ENCODE results near the gene CD180. TPM values are rescaled to one million over a fixed set of nuclear protein-coding genes. Genes with fewer than 3 reads are reported as not detected.
"Not testable (repeated sequence)": the region's sequence is repeated elsewhere in the genome, so short reads cannot be mapped to it uniquely, and the experiment has no call there.

Gene CD180
- polyA plus RNA-seq, 3 donors = 0.50 to 0.86 (median 0.68) TPM

DNA sequence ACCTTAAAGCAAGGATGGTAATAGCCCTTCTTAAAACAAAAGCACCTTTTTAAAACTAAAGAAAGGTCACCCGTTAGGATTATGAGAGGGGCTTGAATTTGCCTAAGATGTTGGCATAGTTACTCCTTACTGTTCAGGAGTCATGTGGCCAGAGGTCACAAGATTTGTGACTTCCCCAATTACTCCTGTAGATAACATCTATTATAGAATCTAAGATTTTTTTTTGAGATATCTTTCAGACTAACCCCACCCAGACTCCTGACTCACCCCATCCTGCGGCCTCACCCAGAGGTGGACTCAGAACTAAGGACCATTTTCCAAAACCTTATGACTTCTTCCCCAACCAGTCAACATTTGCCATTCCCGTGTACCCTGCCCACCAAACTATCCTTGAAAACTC lies 2.4 kb downstream of the CD180 start:
- no peak for DNase-seq (ENCODE audit: extremely low read depth in 1 of 11, low read depth in 9 of 11, low spot score in 4 of 11)

DNA sequence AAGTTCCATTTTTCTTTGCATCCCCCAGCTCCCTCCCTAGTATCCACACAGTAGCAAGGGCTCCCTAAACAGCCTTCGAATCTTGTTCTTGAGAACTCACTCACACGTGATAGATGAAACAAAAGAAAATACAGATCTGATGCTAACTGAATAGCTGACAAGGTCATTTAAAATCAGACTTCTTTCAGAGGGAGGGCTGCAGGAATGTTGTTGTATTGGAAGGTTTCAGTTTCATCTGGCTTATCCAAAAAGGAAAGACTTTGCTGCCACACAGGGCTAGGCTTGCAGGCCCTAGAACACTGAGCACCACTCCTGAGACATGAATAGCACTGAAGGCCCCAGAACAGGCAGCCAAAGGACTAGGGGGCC lies 3.2 kb downstream of the CD180 start:
- no peak for DNase-seq (ENCODE audit: extremely low read depth in 1 of 11, low read depth in 9 of 11, low spot score in 4 of 11)

DNA sequence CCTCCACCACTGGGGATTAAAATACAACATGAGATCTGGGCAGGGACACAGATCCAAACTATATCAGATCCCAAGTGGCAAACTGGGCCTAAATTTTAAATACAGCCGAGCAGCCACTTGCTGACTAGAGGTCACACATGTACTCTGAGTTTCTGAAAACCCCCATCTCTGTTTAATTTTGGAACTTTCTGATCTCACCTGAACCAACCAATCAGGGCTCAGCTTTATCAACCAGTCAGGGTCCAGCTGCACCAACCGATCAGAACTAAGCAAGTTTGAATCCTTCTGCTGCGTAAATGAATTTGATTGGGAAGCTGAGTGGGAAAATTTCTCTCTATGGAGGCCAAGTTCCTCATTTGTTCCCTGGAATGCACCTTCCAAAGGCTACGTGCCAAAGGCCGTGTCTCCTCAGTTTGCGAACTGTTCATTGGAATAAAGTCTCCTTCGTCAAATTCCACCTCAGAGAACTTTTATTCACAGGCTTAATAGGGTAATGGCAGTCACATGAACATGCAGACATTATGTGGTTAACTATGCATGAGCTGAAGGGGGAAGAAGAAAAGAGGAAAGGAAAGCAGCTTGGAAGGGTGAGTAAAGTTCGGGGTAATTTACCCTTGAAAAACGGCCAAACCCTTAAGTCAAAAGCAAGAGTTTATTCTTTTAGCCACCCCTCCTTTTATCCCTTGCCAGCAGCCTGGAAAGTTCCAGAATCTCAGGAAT lies 3.7 kb downstream of the CD180 start:
- DNase-seq (ENCODE audit: extremely low read depth in 1 of 11, low read depth in 9 of 11, low spot score in 4 of 11) = no peak

DNA sequence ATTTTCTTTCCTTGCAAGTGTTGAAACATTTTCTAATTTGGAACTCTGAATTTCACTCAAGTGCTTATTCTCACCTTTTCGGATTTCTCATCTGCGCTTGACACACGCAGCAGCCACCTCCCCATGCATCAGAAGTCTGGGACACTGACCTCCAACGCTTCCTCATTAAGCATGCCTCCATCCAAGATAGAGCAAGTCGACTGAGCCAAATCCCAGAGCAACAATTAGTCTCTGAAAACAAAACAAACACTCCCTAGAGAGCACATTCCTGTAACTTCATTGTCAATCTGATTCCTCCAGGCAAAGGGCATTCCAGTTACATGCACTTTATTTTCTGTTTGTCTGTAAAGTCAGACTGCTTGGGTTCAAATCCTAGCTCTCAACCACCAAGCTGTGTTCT lies 5.7 kb downstream of the CD180 start:
- no peak for DNase-seq (ENCODE audit: extremely low read depth in 1 of 11, low read depth in 9 of 11, low spot score in 4 of 11)

DNA sequence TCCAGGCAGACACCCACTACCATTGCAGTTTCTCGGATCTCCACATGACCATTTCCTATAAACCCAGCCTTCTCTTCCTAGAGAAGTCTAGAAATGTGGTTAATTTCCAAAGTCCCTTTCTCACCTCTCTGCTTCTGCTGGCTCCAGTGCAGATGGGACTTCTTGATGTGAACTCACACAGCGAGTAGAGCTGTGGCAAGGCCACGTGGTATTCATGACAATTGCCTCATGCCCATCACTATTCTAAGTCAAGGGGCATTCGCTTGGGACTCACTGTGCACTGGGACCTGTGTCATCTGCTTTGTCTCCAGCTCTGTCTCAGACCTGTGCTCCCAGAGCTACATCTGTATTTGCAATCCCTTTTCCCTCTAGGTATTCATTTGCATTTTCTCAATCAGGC lies 6.2 kb downstream of the CD180 start:
- no peak for DNase-seq (ENCODE audit: extremely low read depth in 1 of 11, low read depth in 9 of 11, low spot score in 4 of 11)

DNA sequence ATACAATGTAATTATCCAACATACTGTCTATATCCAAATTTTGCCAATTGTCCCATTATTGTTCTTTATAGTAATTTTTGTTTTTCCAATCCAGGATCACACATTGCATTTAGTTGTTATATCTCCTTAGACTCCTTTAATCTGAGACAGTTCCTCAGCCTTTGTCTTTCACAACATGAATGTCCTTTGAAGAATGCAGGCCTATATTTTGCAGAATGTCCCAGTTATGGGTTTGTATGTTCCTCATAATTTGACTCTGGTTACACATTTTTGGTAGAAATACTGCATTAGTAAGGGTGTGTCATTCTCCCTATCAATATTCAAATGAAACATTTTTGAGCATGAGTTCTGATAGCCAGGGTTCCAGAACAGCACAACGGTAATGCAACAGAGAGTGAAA lies 6.7 kb downstream of the CD180 start:
- DNase-seq (ENCODE audit: extremely low read depth in 1 of 11, low read depth in 9 of 11, low spot score in 4 of 11) = no peak

DNA sequence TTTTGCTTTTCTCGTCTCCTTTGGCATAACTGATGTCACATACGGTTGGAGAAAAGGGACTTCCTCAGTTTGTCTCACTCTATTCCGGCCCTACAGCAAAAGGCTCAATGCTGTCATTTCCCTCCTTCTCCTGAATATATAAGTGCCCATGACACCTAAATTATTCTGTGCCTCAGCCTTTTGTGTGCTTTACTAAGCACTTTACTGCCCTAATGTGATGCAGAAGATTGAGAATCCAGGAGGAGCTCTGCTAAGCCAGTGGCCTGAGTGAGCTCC lies 7.6 kb downstream of the CD180 start:
- no peak for DNase-seq (ENCODE audit: extremely low read depth in 1 of 11, low read depth in 9 of 11, low spot score in 4 of 11)

DNA sequence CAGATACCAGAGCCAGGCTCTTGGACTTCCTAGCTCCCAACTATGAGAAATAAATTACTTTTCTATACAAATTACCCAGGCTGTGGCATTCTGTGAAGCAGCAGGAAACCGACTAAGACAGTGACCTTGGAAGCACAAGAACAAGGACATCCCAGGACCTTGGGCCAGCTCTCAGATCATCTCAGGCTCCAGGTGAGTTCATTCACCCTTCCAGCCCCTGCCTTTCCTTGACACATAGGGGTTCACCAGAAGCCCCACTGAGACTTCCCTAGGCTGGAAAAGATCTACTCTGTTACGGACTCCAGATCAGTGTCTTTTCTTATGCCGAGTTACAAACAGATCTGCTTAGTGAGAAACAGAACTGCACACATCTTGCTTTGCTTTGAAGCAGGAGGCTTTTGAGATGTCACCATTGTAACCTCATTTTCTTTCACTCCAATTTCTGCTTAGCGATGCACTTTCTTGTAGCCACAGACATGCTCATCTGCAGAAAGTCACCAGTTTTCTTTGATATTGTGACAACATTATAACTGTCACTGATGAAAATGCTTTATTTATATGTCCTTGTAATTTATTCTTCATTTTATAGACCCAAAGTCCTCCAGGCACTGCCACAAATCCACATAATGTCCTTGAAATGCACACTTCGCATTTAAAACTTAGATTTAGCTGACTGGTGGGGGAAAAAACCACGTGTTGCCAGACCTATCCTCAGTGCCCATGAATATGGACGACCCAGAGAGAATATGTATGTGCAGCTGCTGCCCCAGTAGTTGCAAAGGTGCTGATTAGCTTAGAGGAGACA lies 8.1 kb downstream of the CD180 start:
- no peak for DNase-seq (ENCODE audit: extremely low read depth in 1 of 11, low read depth in 9 of 11, low spot score in 4 of 11)

DNA sequence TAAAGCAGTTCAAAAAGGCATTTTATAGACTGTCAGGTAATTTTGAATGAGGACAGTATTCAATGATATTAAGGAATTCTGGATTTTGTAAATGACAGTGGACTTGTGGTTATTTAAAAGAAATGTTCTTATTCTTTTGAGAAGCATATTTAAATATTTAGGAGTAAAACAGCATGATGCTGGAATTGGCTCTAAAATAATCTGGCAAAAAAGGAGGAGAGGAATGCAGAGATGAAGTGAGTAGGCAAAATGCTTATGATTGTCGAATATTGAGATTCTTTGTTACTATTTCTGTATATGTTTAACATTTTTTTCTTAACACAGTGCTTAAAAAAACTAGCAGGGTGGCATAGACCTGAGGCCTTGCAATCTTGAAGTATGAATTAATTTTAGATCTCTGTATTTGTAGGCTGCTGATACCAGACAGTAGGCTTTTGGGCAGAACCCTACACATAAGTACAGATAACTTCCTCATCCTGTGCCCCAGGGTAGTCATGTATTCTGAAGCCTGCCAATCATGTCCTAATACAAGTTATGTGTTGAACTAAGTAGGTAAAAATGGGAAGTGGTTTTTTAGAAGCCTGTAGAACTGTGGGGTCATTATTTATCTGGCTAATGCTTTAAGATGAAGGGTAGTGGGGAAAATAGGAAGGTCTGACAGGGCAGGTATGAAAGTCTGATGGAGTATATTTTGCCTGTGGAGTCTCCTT lies 9.4 kb downstream of the CD180 start:
- DNase-seq (ENCODE audit: extremely low read depth in 1 of 11, low read depth in 9 of 11, low spot score in 4 of 11) = no peak

DNA sequence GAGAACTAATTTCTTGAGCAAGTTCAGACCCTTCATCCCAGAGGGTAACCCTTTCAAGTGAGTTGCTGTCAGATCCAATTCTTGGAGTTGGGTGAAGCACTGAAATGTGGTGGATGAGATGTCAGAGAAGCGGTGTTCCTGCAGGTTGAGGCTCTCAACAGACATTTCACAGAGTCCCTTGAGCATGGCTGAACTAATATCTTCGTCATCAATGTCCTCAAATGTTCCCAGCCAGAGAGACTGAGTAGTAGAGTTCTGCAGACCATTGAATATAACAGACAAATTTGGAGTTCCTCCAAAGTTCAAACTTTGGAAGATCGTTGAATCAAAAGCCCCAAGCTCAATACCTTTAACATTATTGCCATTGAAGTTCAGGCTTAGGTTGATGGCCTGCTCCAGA lies 12.7 kb downstream of the CD180 start:
- DNase-seq (ENCODE audit: extremely low read depth in 1 of 11, low read depth in 9 of 11, low spot score in 4 of 11) = no peak

DNA sequence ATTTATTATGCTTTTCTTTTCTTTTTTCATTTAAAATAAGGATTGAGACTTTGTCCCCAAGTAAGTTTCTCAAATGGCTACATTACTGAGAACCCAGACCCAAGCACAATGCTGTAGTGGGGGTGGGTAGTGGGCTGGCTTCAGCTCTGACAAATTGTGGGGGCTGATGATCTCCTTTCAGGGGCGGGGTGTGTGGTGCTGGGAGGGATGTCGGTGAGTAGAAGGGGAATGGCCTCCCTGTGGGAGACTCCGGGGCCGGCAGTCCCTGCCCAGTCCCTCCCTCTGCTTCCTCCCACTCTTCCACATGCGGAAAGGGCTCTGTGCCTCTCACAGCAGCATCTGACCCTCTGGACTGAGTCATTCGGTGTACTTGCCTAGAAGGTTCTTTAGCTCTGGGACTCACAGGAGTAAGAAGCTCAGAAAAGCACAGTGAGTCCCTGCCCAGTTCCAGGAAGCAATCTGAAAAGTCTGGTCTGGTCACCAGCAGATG lies 14.3 kb downstream of the CD180 start:
- DNase-seq (ENCODE audit: extremely low read depth in 1 of 11, low read depth in 9 of 11, low spot score in 4 of 11) = no peak

DNA sequence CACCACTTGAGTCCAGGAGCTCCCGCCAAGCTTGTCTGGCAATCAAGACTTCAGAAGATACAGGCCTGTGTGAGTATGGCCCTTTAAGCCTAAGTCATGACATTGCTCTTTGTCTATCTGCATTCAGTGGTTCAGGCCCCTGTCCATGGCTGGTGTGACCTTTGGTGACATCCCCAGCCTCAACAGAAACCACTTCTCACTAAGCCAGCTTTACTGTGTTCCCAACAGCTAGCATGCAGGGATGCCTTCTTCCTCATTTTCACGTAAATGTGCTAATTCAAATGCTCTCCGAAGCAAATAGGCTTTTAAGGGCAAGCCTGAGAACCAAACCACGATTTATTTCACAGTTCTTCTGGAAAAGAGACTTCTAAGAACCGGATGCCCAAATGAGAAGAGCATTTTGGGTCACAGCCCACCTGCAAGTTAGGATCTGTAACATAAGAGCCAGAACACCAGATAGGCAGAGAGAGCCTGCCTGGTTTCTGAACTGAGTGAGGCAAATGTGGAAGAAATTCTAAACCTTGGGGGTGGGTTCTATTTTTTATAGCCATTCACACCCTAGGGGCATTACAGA lies 14.9 kb downstream of the CD180 start:
- DNase-seq (ENCODE audit: extremely low read depth in 1 of 11, low read depth in 9 of 11, low spot score in 4 of 11) = no peak

DNA sequence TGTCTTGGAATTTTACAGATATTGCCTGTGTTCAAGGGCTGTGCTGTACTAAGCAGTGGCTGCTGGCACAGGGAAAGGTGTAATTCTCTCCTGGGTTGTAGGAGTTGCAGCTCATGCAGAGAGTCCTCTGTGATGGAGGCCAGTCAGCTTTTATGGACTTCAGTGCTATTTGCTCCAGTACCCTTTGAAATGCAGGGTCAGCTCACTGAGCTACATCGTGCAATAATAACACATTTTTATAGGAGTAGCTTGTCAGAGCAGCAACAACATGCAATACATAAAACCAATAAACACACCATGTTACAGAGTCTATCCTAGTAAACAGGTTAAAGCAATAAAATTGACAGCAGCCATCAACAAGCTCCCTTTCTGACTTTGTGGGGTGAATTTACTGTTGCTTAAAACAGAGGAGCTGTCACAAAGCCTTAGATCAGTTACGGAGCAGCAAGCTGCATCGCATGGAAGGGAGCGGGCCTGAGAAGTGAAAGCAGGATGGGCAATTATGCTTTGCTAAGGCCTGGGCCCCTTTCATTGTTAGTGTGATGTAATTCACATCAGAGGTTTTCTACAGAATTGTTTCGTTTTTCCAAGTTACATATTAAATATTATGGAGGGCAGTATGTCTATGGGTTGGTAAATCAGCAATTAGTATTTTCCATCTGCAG lies 16.8 kb downstream of the CD180 start:
- DNase-seq (ENCODE audit: extremely low read depth in 1 of 11, low read depth in 9 of 11, low spot score in 4 of 11) = peak in 1 of 11 donors; percentile 22

DNA sequence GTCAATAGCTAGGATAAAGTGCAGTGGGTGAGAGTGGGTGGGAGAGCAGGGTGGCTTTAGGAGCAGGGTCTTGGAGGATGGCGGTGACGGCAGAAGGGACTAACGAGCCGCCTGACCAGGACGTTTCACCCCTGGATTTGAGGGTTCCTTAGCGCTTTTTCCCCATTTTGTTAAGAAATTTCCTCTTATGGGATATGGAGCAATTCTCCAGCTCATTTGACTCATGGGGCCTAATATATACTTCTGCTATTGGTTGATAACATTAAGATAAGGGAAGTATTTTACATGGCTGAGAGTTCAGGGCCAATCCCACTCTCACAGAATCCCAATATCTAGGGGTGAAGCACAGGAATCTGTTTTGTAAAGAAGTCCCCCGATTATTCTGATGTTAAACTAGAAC lies 17.6 kb downstream of the CD180 start:
- DNase-seq (ENCODE audit: extremely low read depth in 1 of 11, low read depth in 9 of 11, low spot score in 4 of 11) = no peak

DNA sequence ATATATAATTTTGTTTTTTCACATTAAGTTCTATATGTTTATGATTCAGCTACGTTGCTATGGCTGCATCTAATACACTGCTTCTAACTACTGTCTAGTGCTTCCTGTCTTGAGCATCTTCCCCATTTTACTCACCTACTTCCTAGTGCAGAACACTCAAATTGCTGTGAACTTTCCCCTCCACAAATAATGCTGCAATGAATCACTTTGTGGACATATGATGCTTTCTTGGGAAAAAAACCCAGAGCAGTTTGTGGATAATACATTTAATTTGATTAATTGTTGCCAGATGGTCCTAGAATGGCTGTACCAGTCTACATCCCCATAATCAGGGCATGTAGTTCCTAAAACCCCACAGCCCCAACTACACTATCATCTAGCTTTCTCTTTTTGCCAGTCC lies 18.5 kb downstream of the CD180 start:
- DNase-seq (ENCODE audit: extremely low read depth in 1 of 11, low read depth in 9 of 11, low spot score in 4 of 11) = no peak

DNA sequence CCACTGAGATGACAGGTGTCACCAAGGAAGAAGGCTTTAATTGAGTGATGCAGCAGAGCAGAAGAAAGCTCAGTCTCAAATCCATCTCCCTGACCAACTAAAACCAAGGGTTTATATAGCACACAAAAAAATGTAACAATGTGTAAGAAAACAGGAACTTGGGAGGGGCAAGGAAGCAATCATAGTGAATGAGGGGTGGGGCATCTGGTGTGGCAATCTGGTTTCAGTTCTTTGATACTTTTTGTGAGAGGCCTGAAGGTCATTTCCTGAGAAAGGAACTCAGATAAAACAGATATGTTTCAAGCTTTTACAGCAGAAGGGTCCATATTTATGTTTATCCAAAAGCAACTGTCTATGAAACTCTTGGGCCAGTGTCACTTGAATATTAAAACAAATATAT lies 19.7 kb downstream of the CD180 start:
- DNase-seq (ENCODE audit: extremely low read depth in 1 of 11, low read depth in 9 of 11, low spot score in 4 of 11) = no peak

DNA sequence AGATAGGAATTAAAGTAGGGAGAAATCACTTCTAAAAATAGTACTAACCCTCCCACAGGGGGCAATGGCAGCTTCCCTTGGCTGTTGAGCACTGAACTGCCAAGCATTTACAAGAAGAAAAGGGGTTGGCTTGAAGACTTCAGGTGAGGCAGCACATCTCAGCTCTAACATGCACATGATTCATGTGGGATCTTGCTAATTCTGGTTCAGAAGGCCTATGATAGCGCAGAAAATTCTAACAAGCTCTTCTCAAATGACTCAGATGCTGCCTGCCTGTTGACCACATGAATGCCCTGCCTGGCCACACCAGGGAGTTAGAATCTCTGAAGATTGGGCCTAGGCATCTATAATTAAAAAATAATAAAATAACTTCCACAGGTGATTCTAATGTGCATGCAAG lies 22.6 kb downstream of the CD180 start:
- no peak for DNase-seq (ENCODE audit: extremely low read depth in 1 of 11, low read depth in 9 of 11, low spot score in 4 of 11)

DNA sequence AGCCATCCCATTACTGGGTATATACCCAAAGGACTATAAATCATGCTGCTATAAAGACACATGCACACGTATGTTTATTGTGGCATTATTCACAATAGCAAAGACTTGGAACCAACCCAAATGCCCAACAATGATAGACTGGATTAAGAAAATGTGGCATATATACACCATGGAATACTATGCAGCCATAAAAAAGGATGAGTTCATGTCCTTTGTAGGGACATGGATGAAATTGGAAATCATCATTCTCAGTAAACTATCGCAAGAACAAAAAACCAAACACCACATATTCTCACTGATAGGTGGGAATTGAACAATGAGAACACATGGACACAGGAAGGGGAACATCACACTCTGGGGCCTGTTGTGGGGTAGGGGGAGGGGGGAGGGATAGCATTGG lies 23.2 kb downstream of the CD180 start:
- not testable (repeated sequence) for DNase-seq (ENCODE audit: extremely low read depth in 1 of 11, low read depth in 9 of 11, low spot score in 4 of 11)

DNA sequence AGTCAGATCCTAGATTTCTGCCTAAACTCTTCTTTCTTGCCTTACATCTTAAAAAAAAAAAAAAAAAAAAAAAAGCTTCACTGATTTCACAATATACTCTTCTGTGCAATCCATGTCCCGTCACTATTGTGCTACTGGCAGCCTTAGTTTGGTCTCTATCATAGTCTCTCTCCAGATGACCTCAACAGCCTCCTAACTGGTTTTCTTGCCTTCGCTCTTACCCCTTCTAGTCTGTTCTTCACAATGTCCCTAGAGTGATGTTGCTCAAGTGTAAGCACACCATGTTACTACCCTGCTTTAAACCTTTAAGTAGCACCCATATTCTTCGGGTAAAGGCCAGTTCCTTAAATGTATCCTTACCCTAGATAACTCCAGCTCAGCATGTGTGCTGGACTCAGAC lies 25.8 kb downstream of the CD180 start:
- DNase-seq (ENCODE audit: extremely low read depth in 1 of 11, low read depth in 9 of 11, low spot score in 4 of 11) = no peak
